ENCODE data around the gene DACH1.

Gene DACH1

GRCh38 chr13:71577127-71577526 lies 289.9 kb downstream of the DACH1 start:
- Histone ChIP-seq H3K4me3 (ENCODE audit: low read length) (no peak overlapping the region), H3K9me3 (ENCODE audit: insufficient read depth, low read length) (no peaks in the 10 kb centered on the region), H2AFZ (ENCODE audit: low read depth, low read length) (peak overlapping the region; percentile 68; the same call in 1 of the 2 replicates), H3K27me3 (ENCODE audit: low read depth, low read length) (no peaks in the 10 kb centered on the region), H4K20me1 (ENCODE audit: insufficient read depth, low read length) (no peaks in the 10 kb centered on the region), H3K4me2 (ENCODE audit: low read length) (no peak overlapping the region), H3K27ac (ENCODE audit: low read length) (no peak overlapping the region), H3K79me2 (ENCODE audit: low read length) (no peaks in the 10 kb centered on the region), H3K36me3 (replicated peaks; ENCODE audit: low read depth, low read length) (no peaks in the 10 kb centered on the region), H3K4me1 (ENCODE audit: low read length) (no peaks in the 10 kb centered on the region), H3K9ac (ENCODE audit: low read length) (no peak overlapping the region)
- no peak for TF ChIP-seq CTCF (IDR thresholded peaks at IDR 0.05; ENCODE audit: low read depth, low read length)
- no peak for TF ChIP-seq EZH2phosphoT487 (IDR thresholded peaks at IDR 0.05; ENCODE audit: low read depth)

GRCh38 chr13:71576571-71576970 lies 290.4 kb downstream of the DACH1 start:
- 0 out of 2 replicates have a peak overlapping the region, but pooled peaks have one; percentile 68 for H2AFZ ChIP-seq (ENCODE audit: low read depth, low read length)
- H3K4me2 ChIP-seq (ENCODE audit: low read length) = no peak overlapping the region

GRCh38 chr13:71546881-71547280 lies 320.1 kb downstream of the DACH1 start:
- Histone ChIP-seq H3K9me3 (ENCODE audit: insufficient read depth, low read length) (no peaks in the 10 kb centered on the region), H3K27me3 (ENCODE audit: low read depth, low read length) (no peaks in the 10 kb centered on the region), H3K9ac (ENCODE audit: low read length) (no peak overlapping the region), H3K79me2 (ENCODE audit: low read length) (no peaks in the 10 kb centered on the region), H3K36me3 (replicated peaks; ENCODE audit: low read depth, low read length) (no peaks in the 10 kb centered on the region), H3K4me3 (ENCODE audit: low read length) (no peak overlapping the region), H4K20me1 (ENCODE audit: insufficient read depth, low read length) (no peaks in the 10 kb centered on the region), H3K27ac (ENCODE audit: low read length) (no peak overlapping the region), H2AFZ (ENCODE audit: low read depth, low read length) (no peak overlapping the region), H3K4me2 (ENCODE audit: low read length) (no peak overlapping the region), H3K4me1 (ENCODE audit: low read length) (no peaks in the 10 kb centered on the region)
- TF ChIP-seq CTCF (IDR thresholded peaks at IDR 0.05; ENCODE audit: low read depth, low read length) = no peak

More at GRCh38 chr13:71576571-71576970, 290.4 kb downstream of the DACH1 start:
- no peaks in the 10 kb centered on the region for H3K4me1 ChIP-seq (ENCODE audit: low read length)
- H3K79me2 ChIP-seq (ENCODE audit: low read length) = no peaks in the 10 kb centered on the region
- H3K27ac ChIP-seq (ENCODE audit: low read length) = no peak overlapping the region
- H4K20me1 ChIP-seq (ENCODE audit: insufficient read depth, low read length) = no peaks in the 10 kb centered on the region
- TF ChIP-seq CTCF (IDR thresholded peaks at IDR 0.05; ENCODE audit: low read depth, low read length) (no peak), EZH2phosphoT487 (IDR thresholded peaks at IDR 0.05; ENCODE audit: low read depth) (no peak)
- H3K36me3 ChIP-seq (replicated peaks; ENCODE audit: low read depth, low read length) = no peaks in the 10 kb centered on the region
- H3K27me3 ChIP-seq (ENCODE audit: low read depth, low read length) = no peaks in the 10 kb centered on the region
- H3K9me3 ChIP-seq (ENCODE audit: insufficient read depth, low read length) = no peaks in the 10 kb centered on the region
- H3K4me3 ChIP-seq (ENCODE audit: low read length) = no peak overlapping the region
- H3K9ac ChIP-seq (ENCODE audit: low read length) = no peak overlapping the region

- no peak overlapping the region for H2AFZ ChIP-seq (ENCODE audit: low read depth, low read length)
- H3K9ac ChIP-seq (ENCODE audit: low read length) = no peak overlapping the region
- TF ChIP-seq EZH2phosphoT487 (IDR thresholded peaks at IDR 0.05; ENCODE audit: low read depth) (no peak), CTCF (IDR thresholded peaks at IDR 0.05; ENCODE audit: low read depth, low read length) (no peak)
- no peaks in the 10 kb centered on the region for H4K20me1 ChIP-seq (ENCODE audit: insufficient read depth, low read length)
- no peaks in the 10 kb centered on the region for H3K9me3 ChIP-seq (ENCODE audit: insufficient read depth, low read length)
- no peak overlapping the region for H3K4me2 ChIP-seq (ENCODE audit: low read length)
- no peak overlapping the region for H3K4me3 ChIP-seq (ENCODE audit: low read length)
- no peaks in the 10 kb centered on the region for H3K4me1 ChIP-seq (ENCODE audit: low read length)
- H3K27me3 ChIP-seq (ENCODE audit: low read depth, low read length) = no peaks in the 10 kb centered on the region
- no peaks in the 10 kb centered on the region for H3K79me2 ChIP-seq (ENCODE audit: low read length)
- H3K36me3 ChIP-seq (replicated peaks; ENCODE audit: low read depth, low read length) = no peaks in the 10 kb centered on the region
- H3K27ac ChIP-seq (ENCODE audit: low read length) = no peak overlapping the region
Observed at GRCh38 chr13:71540098-71540497, 326.9 kb downstream of the DACH1 start.
